ENCODE measurements around the gene LSMEM2. TPM values are rescaled to one million over a fixed set of nuclear protein-coding genes. Genes with fewer than 3 reads are reported as not detected.
A peak's percentile ranks its signal among the peaks of the same experiment; 100 is the strongest.

Gene LSMEM2
- total RNA-seq, 1 donor from 2014 or later, result not detected

GRCh38 chr3:50336452-50337174, 57.7 kb downstream of the LSMEM2 start:
- H3K4me3 Mint-ChIP-seq, result peak overlapping the region; percentile 85
- peaks cover 48% of the 10 kb centered on the region for H3K36me3 Mint-ChIP-seq (ENCODE audit: low read depth)
- peaks cover 53% of the 10 kb centered on the region for H3K4me1 Mint-ChIP-seq
- H3K9me3 Mint-ChIP-seq, result no peaks in the 10 kb centered on the region
- H3K27me3 Mint-ChIP-seq, result no peaks in the 10 kb centered on the region
- H3K27ac Mint-ChIP-seq, result peak overlapping the region; percentile 99
- DNase-seq, result no peak
- intact Hi-C loops (cut with micrococcal nuclease), result loop anchor here (1.0 to 5.0 kb wide), 8 partner anchors 8 to 276 kb away; partner anchors contain the start of genes C3orf18, CISH, GNAI2 and HEMK1

- intact Hi-C loops (cut with micrococcal nuclease), result loop anchor here (1.0 to 5.0 kb wide), 8 partner anchors 9 to 275 kb away; partner anchors contain the start of genes C3orf18, CISH, GNAI2 and HEMK1
- H3K4me3 Mint-ChIP-seq, result peak overlapping the region; percentile 85
- no peaks in the 10 kb centered on the region for H3K27me3 Mint-ChIP-seq
- H3K4me1 Mint-ChIP-seq, result peaks cover 54% of the 10 kb centered on the region
- H3K9me3 Mint-ChIP-seq, result no peaks in the 10 kb centered on the region
- H3K27ac Mint-ChIP-seq, result peak overlapping the region; percentile 99
- DNase-seq, result peak; percentile 99
- H3K36me3 Mint-ChIP-seq (ENCODE audit: low read depth), result peaks cover 43% of the 10 kb centered on the region
Observed at GRCh38 chr3:50337175-50337861, 58.4 kb downstream of the LSMEM2 start.

Other genes with a start within 250 kb of the LSMEM2 start
- gene RBM5, start 190.2 kb upstream of the LSMEM2 start, total RNA-seq, result 154 and 161 TPM in 2 replicates
- gene SEMA3F, start 123.8 kb upstream of the LSMEM2 start, total RNA-seq, result 0.14 and 0.31 TPM in 2 replicates
- gene GNAT1, start 87.5 kb upstream of the LSMEM2 start, total RNA-seq, result not detected in 2 replicates
- gene SLC38A3, start 73.8 kb upstream of the LSMEM2 start, total RNA-seq, result not detected in 2 replicates
- gene GNAI2, start 42.9 kb upstream of the LSMEM2 start, total RNA-seq, result 225 and 232 TPM in 2 replicates
- 0.45 and 0.82 TPM in 2 replicates for gene SEMA3B, start 9.9 kb upstream of the LSMEM2 start, total RNA-seq
- gene IFRD2, start 13.3 kb downstream of the LSMEM2 start, total RNA-seq, result 231 and 233 TPM in 2 replicates
- 7.1 and 7.3 TPM in 2 replicates for gene HYAL3, start 20.3 kb downstream of the LSMEM2 start, total RNA-seq
- gene NAA80, start 20.3 kb downstream of the LSMEM2 start, total RNA-seq, result 17.3 and 20.0 TPM in 2 replicates
- 0.28 and 0.50 TPM in 2 replicates for gene HYAL1, start 24.5 kb downstream of the LSMEM2 start, total RNA-seq
- gene HYAL2, start 43.7 kb downstream of the LSMEM2 start, total RNA-seq, result 14.4 and 16.3 TPM in 2 replicates
- 24.4 and 25.0 TPM in 2 replicates for gene TUSC2, start 49.1 kb downstream of the LSMEM2 start, total RNA-seq
- 68.3 and 68.8 TPM in 2 replicates for gene RASSF1, start 61.7 kb downstream of the LSMEM2 start, total RNA-seq
- 1.2 and 1.3 TPM in 2 replicates for gene ZMYND10, start 66.6 kb downstream of the LSMEM2 start, total RNA-seq
- 38.1 and 43.0 TPM in 2 replicates for gene NPRL2, start 71.7 kb downstream of the LSMEM2 start, total RNA-seq
- gene CYB561D2, start 71.8 kb downstream of the LSMEM2 start, total RNA-seq, result 23.9 and 27.0 TPM in 2 replicates
- gene TMEM115, start 80.4 kb downstream of the LSMEM2 start, total RNA-seq, result 20.3 and 20.5 TPM in 2 replicates
- 0.23 and 0.62 TPM in 2 replicates for gene CACNA2D2, start 224.5 kb downstream of the LSMEM2 start, total RNA-seq

Data from activated CD4-positive, alpha-beta T cell treated with anti-CD3 and anti-CD28 coated beads, Interleukin-2, amount 10 ng/mL, durations not matched to agents 24 days and 14 days (primary cell).